ENCODE data around the gene MIDN.
A peak's percentile ranks its signal among the peaks of the same experiment; 100 is the strongest.

Gene MIDN

GRCh38 chr19:1269478-1270212 lies 21.3 kb downstream of the MIDN start (continued):
- TF ChIP-seq ZNF184 (tag by site-specific recombination; IDR thresholded peaks at IDR 0.05), result no peak
- no peak for TF ChIP-seq ZBTB44 (tag by site-specific recombination; IDR thresholded peaks at IDR 0.05)
- TF ChIP-seq ZNF169 (tag by site-specific recombination; IDR thresholded peaks at IDR 0.05), result no peak
- peak; percentile 82 for TF ChIP-seq SP2 (tag by site-specific recombination; IDR thresholded peaks at IDR 0.05)
- TF ChIP-seq ZNF654 (tag by site-specific recombination; IDR thresholded peaks at IDR 0.05; ENCODE audit: low read depth), result no peak
- TF ChIP-seq ZFHX2 (tag by site-specific recombination; conservative IDR thresholded peaks at IDR 0.05), result peak; percentile 54
- no peak for TF ChIP-seq ZNF121 (tag by site-specific recombination; IDR thresholded peaks at IDR 0.05)
- no peak for TF ChIP-seq ZNF449 (tag by site-specific recombination; IDR thresholded peaks at IDR 0.05)
- TF ChIP-seq ZNF174 (tag by site-specific recombination; IDR thresholded peaks at IDR 0.05), result no peak
- no peak for TF ChIP-seq MEIS1 (CRISPR knock-in tag; IDR thresholded peaks at IDR 0.05; ENCODE audit: borderline replicate concordance)
- no peak for TF ChIP-seq ZNF146 (tag by site-specific recombination; IDR thresholded peaks at IDR 0.05)
- no peak; the same call in 1 of the 2 replicates for TF ChIP-seq OVOL3 (tag by site-specific recombination; IDR thresholded peaks at IDR 0.05)
- peak; percentile 49; the same call in 1 of the 2 replicates for TF ChIP-seq ZNF639 (tag by site-specific recombination; IDR thresholded peaks at IDR 0.05)
- no peak for TF ChIP-seq ZNF23 (tag by site-specific recombination; IDR thresholded peaks at IDR 0.05; ENCODE audit: borderline replicate concordance)
- TF ChIP-seq KLF16 (tag by site-specific recombination; IDR thresholded peaks at IDR 0.05), result peak; percentile 86
- TF ChIP-seq ZNF843 (tag by site-specific recombination; IDR thresholded peaks at IDR 0.05), result 0 out of 2 replicates have a peak, but pooled peaks have one; percentile 37
- TF ChIP-seq ZNF561 (tag by site-specific recombination; IDR thresholded peaks at IDR 0.05; ENCODE audit: borderline replicate concordance), result peak; percentile 90
- TF ChIP-seq GLIS1 (tag by site-specific recombination; IDR thresholded peaks at IDR 0.05), result peak; percentile 76; the same call in 1 of the 2 replicates
- TF ChIP-seq GLIS2 (tag by site-specific recombination; IDR thresholded peaks at IDR 0.05), result no peak; the same call in 1 of the 2 replicates
- TF ChIP-seq ZNF239 (tag by site-specific recombination; IDR thresholded peaks at IDR 0.05), result no peak
- TF ChIP-seq EGR2 (tag by site-specific recombination; IDR thresholded peaks at IDR 0.05; ENCODE audit: low read depth), result 0 out of 2 replicates have a peak, but pooled peaks have one; percentile 24
- TF ChIP-seq ELK4 (IDR thresholded peaks at IDR 0.05; ENCODE audit: borderline replicate concordance, low read depth, low read length), result no peak
- TF ChIP-seq ZNF394 (tag by site-specific recombination; IDR thresholded peaks at IDR 0.05; ENCODE audit: borderline replicate concordance), result peak; percentile 37; the same call in 1 of the 2 replicates
- TF ChIP-seq ZFP41 (tag by site-specific recombination; IDR thresholded peaks at IDR 0.05; ENCODE audit: borderline replicate concordance), result no peak
- TF ChIP-seq ZIC2 (tag by site-specific recombination; IDR thresholded peaks at IDR 0.05), result no peak
- no peak for TF ChIP-seq ZNF423 (tag by site-specific recombination; IDR thresholded peaks at IDR 0.05)
- TF ChIP-seq ZNF777 (tag by site-specific recombination; IDR thresholded peaks at IDR 0.05; ENCODE audit: borderline replicate concordance), result no peak
- no peak; the same call in 1 of the 2 replicates for TF ChIP-seq KLF10 (tag by site-specific recombination; IDR thresholded peaks at IDR 0.05)
- no peak for TF ChIP-seq SCRT1 (tag by site-specific recombination; IDR thresholded peaks at IDR 0.05; ENCODE audit: borderline replicate concordance)
- TF ChIP-seq ZNF362 (tag by site-specific recombination; IDR thresholded peaks at IDR 0.05), result no peak
- no peak for TF ChIP-seq ZNF266 (tag by site-specific recombination; IDR thresholded peaks at IDR 0.05; ENCODE audit: low read depth)
- no peak for TF ChIP-seq SETDB1 (IDR thresholded peaks at IDR 0.05; ENCODE audit: insufficient read length, low read length)
- TF ChIP-seq ZBTB8A (tag by site-specific recombination; IDR thresholded peaks at IDR 0.05), result peak; percentile 20; the same call in 1 of the 2 replicates
- TF ChIP-seq KLF9 (tag by site-specific recombination; IDR thresholded peaks at IDR 0.05; ENCODE audit: low read depth), result peak; percentile 88
- TF ChIP-seq ZNF19 (tag by site-specific recombination; IDR thresholded peaks at IDR 0.05; ENCODE audit: low read depth), result no peak
